ENCODE measurements around the gene TRIAP1.

The TRIAP1 gene

DNA sequence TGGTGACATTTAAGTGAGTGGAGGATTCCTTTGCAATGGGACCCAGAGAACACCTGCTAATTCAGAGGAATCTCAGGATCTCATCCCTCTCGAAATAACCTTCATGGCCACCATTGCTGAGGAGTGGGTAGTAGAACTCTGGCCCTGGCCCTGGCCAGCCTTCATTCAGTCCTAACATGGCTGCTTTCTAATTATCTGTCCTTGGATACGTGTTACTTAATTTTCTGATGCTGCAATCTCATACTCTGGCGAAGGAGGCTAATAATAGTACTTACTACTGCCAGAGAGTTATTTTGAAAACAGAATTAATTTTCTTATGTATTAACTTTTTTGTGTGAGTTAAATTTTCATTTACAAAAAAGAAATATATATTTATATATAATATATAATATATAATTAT is 20.4 kb downstream of the TRIAP1 start:
- DNase-seq: no peak

DNA sequence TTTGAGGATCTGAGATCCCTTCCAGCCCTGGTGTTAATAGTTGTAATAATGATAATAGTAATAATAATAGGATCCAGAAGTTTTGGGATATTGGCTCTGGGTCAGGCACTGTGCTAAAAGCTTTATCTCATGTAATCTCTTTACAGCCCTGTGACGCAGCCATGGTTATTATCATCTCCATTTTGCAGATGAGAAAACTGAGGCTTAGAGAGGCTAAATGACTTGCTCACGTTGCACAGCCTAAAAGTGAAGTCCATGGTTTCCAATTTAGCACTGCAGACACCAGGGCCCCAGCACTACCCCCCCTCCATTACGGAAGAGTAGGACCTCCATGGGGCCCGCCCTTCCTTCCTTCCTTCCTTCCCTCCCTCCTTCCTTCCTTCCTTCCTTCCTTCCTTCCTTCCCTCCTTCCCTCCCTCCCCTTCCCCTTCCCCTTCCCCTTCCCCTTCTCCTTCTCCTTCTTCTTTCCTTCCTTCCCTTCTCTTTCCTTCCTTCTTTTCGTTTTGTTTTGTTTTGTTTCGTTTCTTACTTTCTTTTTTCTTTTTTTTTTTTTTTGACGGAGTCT is 23.2 kb downstream of the TRIAP1 start:
- no peak for DNase-seq

DNA sequence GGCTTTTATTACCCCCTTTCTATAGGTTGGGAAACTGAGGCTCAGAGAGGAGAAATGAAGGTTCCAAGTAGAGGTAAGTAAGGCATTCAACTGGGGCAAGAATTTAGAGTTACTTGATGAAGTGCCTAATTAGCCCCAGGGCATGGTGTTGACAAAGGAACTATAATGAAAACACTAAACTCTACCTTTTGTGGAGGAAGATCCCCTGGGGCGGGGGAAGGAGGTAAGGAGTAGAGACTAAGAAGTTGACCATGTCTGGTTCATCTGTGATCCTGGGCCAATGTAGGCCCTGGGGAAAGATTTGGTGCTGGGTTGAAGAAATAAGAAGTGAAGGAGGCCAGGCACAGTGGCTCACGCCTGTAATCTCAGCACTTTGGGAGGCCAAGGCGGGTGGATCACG is 24.5 kb downstream of the TRIAP1 start:
- no peak for DNase-seq

DNA sequence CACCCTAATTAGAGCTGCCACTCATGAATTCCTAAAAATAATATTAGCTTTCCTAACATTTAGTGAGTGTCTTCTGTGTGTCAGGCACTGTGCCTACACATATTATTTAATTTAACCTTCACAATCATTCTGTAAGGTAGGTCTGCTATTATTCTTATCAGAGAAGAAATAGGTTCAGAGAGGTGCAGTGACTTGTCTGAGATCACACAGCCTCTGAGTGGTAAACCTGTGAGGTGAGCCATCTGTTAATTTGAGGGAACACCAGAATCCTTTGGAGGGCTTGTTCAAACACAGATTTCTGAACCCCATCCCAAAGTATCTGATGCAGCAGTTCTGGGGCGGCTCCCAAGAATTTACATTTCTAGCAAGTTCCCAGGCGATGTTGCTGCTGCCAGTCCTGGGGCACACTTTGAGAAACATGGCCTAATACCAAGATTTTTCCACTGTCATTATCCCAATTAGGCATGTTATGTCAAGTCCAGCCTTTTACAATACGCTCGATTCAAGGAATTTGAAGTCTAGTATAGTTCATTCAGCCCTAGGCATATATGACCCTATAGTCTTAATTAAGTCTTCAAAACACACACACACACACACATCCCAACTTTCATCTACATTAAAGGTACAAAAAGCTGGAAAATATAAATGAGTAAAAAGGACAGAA is 28.1 kb downstream of the TRIAP1 start:
- no peak for DNase-seq

DNA sequence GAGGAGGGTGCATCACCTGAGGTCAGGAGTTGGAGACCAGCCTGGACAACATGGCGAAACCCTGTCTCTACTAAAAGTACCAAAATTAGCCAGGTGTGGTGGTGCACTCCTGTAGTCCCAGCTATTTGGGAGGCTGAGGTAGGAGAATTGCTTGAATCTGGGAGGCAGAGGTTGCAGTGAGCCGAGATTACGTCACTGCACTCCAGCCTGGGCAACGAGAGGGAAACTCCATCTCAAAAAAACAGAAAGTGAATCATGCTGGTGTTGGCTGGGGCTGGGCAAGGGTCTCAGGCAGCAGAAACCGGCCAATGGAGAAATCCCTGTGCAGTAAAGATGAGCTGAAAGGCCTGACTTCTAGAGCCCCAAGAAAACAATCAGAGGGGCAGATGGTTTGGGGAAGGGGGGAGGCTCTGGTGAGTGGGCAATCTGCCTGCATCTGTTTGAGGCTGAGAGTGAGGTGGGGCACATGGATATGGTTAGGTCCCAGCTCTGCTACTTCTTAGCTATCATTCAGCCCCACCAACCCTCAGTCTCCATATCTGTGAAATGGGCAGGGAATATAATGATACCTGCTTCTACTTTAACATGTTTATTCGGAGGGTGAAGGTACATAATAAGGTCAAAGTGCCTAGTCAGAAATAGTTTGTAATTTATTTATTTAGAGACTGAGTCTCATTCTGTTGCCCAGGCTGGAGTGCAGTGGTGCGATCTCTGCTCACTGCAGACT is 29.5 kb downstream of the TRIAP1 start:
- DNase-seq: no peak

DNA sequence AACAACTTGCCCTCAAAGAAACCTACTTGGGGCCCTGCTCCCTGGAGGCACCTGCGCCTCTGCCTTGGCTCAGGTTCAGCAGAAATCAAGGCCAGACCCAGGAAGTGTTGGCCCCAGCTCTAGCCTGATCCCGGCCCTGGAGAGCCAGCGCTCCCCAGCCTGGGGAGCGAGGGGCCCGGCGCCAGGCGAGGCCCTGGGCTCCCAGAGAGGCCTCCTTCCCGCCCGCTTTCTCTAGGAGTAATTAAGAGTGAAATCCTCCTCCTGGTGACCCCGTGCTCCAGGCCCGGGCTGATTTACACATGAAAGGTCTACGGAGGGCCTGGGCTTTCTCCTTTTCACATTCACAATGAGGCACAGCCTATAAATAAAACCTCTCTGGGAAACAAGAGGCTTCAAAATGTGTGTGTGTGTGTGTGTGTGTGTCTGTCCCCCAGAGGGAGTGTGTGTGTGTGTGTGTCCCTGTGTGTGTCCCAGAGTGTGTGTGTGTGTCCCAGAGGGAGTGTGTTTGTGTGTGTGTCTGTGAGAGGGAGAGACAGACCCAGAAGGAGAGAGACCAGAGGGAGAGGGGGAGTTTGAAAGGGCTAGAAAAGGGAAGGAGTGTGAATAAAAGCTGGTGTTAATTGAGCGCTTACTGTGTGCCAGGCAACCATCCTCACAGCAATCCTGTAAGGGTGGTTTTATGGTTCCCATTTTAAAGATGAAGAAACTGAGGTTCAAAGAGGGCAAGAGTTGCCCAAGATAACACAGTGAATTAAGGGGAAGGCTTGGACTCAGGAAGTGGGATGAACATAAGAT is 32.1 kb downstream of the TRIAP1 start:
- no peak for DNase-seq

DNA sequence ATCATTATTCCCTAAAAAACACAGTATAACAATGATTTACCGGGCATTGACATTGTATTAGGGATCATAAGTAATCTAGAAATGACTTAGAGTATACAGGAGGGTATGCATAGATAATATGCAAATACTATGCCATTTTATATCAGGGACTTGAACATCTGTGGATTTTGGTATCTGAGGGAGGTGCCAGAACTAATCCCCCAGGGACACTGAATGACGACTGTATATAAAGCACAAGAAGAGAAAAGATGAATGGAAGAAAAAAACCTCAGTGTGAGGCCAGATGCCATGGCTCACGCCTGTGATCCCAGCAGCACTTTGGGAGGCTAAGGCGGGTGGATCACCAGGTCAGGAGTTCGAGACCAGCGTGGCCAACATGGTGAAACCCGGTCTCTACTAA is 33.8 kb downstream of the TRIAP1 start:
- DNase-seq: no peak

DNA sequence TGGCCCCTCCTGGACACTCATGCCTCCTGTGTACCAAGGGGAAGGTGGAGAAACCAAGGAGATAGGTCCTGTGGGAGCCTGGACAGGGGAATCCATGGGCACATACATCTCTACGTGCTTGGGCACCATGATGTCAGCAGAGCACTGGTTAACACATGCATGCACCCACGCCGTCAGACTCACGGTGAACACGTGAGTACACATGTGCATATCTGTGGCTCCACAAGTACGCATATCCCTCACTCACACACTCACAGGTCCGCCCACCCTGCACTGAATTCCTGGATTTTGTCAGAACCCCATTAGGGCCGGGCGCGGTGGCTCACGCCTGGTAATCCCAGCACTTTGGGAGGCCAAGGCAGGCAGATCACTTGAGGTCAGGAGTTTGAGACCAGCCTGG is 37.4 kb downstream of the TRIAP1 start:
- DNase-seq: no peak

DNA sequence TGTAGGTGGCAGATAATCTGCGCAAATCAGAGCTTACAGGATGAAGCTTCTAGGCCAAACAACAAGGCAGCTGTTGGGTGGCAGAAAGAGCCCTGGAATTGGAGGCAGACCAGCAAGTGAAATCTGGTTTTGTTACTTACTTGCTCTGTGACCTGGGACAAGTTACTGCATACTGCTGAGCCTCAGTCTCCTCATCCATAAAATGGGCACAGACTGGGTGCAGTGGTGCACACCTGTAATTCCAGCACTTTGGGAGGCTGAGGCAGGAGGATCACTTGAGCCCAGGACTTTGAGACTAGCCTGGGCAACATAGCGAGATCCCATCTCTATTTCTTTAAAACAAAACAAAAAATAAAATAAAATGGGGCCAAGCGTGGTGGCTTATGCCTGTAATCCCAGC is 39.6 kb downstream of the TRIAP1 start:
- DNase-seq: no peak

DNA sequence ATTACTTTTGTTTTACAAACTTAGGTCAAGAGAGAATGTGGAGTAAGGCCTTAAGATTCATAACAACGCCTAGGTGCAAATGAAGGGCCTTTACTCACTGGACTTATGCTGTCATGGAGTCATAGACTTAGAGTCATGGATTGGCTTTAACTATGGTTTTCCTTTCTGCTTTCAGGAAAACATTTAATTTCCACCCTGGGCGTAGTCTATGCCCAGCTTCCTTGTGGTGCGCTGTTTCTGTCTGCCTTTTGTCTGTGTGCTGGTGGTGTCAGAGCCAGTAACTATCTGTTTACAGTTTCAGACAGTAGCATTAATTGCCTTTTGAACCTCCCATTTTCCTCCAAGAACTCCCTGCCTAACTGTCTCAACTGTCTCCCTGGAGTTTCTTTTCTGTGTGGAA is 40.1 kb downstream of the TRIAP1 start:
- DNase-seq: no peak

DNA sequence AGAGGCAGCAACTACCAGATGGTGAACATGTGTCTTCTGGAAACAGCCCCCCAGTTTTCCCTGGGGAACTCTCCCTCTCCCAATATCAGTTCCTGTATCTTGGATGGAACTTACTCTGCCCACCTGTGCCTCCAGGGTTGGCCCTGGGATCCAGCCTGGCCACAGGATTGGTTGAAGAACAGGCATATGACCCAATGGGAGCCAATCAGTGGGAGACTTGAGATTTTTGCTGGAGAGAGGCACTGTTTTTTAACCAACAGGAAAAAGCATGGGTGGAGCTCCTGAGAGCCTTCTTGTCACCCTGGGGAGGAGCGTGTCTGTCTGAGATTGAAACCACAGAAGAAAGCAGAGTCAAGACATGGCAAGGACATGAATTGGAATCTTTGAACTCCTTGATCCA is 41.9 kb downstream of the TRIAP1 start:
- DNase-seq: no peak

DNA sequence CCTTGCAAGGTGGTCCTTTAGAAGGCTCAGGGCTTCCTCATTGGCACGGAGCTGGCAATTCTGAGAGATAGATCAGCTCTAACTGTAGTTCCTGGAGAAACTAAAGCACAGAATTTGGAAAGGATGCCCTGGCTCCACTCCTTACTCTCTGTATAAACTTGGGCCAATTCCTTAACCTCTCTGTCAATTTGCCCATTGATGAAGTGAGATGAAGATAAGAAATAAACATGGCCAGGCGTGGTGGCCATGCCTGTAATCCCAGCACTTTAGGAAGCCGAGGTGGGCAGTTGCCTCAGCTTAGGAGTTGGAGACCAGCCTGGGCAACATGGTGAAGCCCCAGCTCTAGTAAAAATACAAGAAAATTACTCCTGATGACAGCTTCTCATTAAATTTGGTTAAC is 42.3 kb downstream of the TRIAP1 start:
- DNase-seq: no peak

DNA sequence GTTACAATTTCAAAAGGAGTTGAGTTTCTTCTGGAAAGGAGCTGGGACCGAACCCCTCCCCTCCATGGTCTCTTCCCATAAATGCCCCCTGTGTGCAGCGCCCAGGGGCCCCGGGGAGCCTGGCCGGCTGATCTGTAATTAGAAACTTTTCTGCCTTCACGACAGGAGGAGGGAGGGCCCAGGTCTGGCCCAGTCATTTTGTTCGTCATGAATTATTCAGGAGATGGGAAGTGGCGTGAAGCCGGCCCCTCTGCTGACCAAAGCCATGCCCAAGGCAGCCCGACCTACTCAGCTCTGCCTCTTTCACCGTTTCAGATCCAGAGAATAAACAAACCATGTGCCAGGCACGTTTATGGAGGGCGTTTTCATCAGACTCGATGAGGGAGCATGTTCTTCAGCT is 44.0 kb downstream of the TRIAP1 start:
- no peak for DNase-seq

DNA sequence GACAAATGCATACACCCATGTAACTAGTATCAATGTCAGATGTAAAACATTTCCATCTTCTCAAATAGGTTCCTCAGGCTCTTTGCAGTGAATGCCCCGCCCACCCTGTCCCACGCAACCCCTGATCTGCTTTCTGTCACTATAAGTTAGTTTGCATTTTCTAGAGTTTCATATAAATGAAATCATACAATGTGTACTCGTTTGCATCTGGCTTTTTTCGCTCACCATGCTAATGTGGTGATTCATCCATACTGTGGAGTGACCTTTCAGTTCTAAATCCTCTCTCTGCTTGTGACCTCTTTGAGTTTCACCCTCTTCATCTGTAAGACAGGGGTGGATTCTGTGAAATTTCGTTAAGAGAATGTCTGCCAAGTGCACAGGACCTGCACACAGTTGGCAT is 46.7 kb downstream of the TRIAP1 start:
- no peak for DNase-seq

DNA sequence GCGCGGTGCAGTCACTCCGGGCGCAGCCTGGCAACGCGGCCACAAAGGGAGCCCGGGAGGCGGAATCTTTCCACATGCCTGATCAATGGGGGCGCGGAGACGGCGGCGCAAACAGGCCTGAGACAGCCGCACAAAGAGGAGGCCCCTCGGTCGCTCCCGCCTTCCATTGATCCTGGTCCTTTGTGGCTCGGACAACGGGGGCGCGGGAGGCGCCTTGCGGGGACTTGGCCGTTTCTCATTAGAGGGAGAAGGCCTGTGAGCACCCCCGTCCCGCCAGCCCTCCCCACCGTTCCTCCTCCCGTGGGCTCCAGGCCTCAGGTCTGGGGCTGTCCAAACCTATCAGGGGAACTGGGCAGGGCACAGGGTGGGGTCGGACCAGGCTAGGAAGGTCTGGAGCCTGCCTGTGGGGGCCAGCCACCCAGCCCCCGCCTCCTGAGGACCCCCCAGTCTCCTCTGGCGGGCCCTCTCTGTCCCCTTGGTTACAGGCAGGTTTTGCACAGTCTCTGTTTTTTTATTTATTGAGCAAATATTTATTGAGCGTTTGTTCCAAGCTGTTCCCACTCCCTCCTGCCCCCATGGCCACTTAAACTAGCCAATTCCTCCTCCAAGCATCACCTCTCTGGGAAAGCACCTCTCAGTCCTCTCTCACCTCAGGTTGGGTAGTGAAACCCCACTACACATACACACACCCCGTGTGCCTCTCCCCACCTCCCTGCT is 48.2 kb downstream of the TRIAP1 start:
- no peak for DNase-seq

DNA sequence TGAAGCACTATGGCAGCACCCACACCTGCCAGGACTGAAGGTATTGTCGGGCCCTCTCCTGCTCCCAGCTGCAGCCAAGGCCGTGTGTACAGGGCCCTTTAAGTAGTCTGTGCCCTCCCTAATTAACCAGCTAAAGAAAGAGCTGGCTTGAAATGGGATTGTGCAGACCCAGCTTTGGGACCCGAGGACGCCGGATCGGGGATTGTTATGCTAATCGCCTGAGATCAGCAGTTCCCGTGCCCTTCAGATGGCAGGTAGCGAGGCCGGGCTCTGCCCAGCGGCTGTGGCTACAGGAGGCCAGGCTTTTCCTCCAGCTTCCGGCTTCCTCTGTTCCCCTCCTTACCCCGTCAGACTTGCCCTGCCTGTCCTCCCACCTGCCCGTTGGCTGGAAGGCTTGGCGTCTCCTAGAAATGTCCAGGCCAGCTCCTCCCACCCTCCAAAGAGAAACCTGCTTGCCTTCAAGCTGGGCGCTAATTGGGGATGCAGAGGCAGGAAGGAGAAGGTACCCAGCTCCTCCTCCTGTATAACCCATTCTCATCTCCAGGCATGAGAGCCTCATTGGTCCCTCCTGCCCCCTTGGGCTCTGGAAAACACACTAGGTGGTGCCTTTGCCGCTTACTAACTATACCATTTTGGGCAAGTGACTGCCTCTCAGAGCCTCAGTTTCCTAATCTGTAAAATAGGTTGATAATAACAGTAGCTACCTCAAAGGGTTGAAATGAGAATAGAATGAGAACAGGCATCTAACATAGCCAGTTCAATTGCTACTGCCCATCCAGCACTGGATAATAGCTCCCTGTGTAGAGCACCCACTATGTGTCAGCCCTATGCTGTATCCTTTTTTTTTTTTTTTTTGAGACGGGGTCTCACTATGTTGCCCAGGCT is 51.5 kb downstream of the TRIAP1 start:
- no peak for DNase-seq

Measured in CD4-positive, alpha-beta T cell treated with Interleukin-4 for 1 hour (primary cell).